Activated CD4-positive, CD25-positive, alpha-beta regulatory T cell treated with anti-CD3 and anti-CD28 coated beads, Interleukin-2, amount 50 U/mL, for 72 hours (primary cell): Measurements from ENCODE around the gene SLFN11.
"Not testable (repeated sequence)": the region's sequence is repeated elsewhere in the genome, so short reads cannot be mapped to it uniquely, and the experiment has no call there.

ENCODE experiments used
- DNase-seq: peaks from one replicate; pipeline ENCODE4 v3.0.0; 2021

The SLFN11 gene, protein sequence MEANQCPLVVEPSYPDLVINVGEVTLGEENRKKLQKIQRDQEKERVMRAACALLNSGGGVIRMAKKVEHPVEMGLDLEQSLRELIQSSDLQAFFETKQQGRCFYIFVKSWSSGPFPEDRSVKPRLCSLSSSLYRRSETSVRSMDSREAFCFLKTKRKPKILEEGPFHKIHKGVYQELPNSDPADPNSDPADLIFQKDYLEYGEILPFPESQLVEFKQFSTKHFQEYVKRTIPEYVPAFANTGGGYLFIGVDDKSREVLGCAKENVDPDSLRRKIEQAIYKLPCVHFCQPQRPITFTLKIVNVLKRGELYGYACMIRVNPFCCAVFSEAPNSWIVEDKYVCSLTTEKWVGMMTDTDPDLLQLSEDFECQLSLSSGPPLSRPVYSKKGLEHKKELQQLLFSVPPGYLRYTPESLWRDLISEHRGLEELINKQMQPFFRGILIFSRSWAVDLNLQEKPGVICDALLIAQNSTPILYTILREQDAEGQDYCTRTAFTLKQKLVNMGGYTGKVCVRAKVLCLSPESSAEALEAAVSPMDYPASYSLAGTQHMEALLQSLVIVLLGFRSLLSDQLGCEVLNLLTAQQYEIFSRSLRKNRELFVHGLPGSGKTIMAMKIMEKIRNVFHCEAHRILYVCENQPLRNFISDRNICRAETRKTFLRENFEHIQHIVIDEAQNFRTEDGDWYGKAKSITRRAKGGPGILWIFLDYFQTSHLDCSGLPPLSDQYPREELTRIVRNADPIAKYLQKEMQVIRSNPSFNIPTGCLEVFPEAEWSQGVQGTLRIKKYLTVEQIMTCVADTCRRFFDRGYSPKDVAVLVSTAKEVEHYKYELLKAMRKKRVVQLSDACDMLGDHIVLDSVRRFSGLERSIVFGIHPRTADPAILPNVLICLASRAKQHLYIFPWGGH

DNA sequence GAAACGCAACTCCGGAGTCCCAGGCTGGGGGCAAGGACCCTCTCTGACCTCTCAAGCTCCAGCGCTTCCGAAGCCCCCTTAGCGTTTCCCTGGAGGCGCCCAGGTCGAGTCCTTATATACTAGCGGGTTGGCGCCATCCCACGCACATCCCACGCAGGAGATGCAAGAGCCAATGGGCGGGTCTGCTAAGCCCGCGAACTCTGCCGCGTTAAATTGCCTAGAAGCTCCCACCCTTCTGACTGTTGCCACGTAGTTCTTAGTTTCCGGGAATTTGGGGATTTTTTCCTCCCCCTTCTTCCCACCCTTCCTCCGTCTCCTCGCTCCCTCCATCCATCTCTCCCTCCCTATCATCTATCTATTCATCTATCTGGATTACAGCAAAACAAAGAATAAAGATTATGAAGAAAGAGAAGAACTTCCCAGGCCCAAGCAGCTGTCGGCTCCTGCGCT is at the start of gene SLFN11:
SLFN11 (minus strand) TSS at position 88 of the 450 bp plus-strand sequence. CDS start 9,814 bp downstream, outside the sequence.
- DNase-seq: peak; percentile 81

GRCh38 chr17:35421069-35421468 is 47.6 kb upstream of the SLFN11 start:
- DNase-seq: not testable (repeated sequence)

DNA sequence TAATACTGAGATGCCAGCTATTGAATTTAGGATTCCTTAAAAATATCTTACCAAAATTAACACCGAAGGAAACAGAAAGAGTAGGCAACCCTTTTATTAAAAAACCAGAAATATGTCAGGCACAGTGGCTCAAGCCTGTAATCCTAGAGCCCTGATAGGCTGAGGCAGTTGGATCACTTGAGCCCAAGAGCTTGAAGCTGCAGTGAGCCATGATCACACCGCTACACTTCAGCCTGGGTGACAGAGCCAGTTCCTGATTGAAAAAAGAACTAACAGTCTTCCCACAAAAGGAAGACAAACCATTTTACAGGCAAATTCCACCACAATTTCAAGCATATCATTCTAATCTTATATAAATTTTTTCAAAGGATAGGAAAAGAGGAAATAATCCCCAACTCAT is 43.2 kb upstream of the SLFN11 start:
- DNase-seq: no peak

GRCh38 chr17:35414707-35415106 is 41.3 kb upstream of the SLFN11 start:
- DNase-seq: not testable (repeated sequence)

DNA sequence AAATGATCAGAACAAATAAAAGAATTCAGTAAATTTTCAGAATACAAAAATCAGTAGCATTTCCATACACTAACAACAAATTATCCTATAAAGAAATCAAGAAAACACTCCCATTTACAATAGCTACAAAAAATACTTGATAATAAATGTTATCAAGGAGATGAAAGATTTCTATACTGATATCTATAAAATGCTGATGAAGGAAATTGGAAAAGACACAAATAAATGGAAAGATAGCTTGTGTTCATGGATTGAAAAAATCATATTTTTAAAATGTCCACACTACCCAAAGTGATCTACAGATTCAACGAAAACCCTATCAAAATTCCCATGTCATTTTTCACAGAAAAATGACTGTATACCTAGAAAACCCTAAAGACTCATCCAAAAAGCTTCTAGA is 40.8 kb upstream of the SLFN11 start:
- DNase-seq: no peak

GRCh38 chr17:35407531-35407930 is 34.1 kb upstream of the SLFN11 start:
- no peak for DNase-seq

DNA sequence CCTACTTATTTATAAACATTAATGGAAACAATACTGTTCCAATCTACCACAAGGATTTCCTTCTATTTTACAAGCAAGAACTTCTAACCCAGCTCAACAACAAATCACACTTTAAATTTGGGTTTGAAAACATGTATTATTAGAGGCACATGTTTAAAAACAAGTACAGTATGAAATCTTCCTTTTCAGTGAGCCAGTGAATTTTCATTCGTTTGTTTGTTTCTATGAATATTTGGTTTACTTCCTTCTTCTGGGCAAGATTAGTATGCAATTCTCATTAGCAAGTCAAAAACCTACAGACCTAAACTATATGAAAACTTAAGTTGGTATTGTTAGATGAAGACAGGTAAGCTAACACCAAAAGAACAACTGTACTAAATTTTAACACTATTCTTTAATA is 33.1 kb upstream of the SLFN11 start:
- DNase-seq: no peak

- no peak for DNase-seq
Observed at GRCh38 chr17:35404360-35404759, 30.9 kb upstream of the SLFN11 start.

DNA sequence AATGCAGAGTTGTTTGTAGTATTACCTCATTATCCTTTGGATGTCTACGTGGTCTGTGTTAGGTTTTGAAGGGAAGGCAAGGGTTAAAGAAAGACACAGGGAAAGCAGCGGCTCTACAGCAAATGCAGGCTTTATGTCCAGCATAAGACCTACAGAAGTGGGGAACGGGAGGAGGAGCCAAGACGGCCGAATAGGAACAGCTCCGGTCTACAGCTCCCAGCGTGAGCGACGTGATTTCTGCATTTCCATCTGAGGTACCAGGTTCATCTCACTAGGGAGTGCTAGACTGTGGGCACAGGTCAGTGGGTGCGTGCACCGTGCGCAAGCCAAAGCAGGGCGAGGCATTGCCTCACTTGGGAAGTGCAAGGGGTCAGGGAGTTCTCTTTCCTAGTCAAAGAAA is 20.4 kb upstream of the SLFN11 start:
- not testable (repeated sequence) for DNase-seq

DNA sequence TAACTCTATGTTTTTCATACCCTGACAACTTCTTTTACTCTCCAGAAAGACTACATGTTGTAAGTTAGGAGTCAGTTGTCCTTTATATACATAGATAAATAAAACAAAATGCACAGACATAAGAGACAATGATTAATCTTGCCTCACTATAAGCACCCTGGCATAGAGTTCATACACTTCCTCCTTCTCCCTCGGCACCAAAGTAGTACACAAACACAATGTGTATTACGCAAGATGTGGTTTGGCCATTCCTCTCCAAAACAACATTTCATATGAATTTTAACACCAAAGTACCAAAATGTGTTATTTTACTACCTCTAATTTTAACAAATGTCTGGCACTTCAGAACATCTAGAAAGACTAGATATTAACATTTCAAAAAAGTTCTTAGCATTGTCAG is 17.2 kb upstream of the SLFN11 start:
- no peak for DNase-seq

DNA sequence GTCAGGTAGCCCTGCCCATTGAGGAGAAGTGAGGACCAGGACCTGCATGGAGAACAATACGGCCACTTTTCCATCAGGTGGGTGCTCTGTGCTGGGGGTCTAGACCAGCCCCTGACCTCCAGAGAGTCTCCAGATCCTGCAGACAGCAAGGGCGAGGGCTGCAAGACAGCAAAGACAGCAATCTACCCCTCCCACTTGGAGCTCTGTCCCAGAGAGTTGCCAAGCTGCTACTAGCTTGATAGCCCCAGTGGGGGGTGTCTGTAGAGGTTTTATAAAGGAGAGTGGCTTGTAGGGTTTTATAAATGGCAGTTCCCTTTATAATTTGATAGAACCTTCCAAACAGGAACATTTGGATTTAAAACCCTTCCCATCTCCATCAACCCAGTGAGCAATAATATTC is 16.7 kb upstream of the SLFN11 start:
- DNase-seq: no peak

GRCh38 chr17:35387496-35387895 is 14.1 kb upstream of the SLFN11 start:
- no peak for DNase-seq

GRCh38 chr17:35377706-35378105 is 4.3 kb upstream of the SLFN11 start:
- no peak for DNase-seq

GRCh38 chr17:35377068-35377467 is 3.6 kb upstream of the SLFN11 start:
- no peak for DNase-seq

GRCh38 chr17:35376245-35376644 is 2.8 kb upstream of the SLFN11 start:
- no peak for DNase-seq

DNA sequence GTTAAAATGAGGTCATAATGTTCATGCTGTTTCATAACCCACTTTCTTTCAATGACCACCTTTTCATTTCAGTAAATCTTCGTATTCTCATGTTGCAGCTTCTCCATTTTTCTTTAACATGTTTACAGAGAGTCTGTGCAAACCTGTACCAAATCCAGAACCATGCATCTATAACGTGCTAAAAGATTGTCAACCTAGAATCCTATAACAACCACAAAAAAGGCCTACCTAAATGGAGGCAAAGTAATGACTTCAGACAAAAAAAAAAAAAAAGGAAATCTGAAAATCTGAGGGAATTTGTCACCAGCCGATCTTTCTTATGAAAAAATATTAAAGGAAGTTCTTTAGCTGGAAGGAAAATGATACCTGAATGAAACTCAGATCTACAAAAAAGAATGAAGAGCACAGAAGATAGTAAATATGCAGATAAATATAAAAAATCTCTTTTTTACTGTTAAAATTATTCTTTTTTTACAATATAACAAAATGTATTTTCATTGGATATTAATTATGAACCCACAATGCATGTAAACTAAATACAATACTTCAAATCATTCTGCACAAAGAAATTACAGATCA is 1.4 kb upstream of the SLFN11 start:
- no peak for DNase-seq

GRCh38 chr17:35373984-35374765 is 754 bp upstream of the SLFN11 start:
- DNase-seq: peak; percentile 57

DNA sequence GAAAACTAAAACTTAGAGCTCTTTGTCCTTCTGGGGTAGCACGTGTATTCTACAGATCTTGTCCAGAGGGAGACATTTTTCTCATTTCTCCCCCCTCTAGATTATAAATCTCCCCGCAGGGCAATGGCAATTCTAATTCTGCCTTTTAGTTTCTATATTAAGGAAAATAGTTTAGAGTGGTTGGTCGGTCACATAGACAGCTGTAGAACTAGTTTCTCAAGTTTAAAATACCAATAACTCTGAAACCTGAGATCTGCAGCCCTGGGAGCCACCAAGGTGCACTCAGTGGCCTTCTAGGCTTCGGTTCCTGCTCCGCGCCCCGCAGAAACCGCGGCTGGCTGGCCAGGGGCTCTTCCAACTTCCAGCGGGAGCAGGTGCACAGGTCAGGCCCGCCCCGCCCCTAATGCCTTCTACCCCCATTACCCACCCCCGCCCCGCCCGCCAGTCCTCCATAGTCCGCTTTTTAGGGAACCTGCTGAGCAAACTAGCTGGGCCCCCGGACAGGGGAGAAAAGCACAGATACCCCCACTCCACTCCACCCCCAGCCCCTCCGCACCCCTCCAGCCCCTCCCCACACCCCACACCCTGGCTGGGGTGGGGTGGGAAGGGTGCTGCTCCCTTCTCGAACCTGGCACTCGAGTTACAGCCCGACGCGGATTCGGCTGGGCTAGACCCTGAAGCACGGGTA is 431 bp downstream of the SLFN11 start:
- no peak for DNase-seq

- no peak for DNase-seq
Observed at GRCh38 chr17:35371934-35372333, 1.5 kb downstream of the SLFN11 start.

GRCh38 chr17:35368081-35368830 is 5.2 kb downstream of the SLFN11 start:
- DNase-seq: no peak

DNA sequence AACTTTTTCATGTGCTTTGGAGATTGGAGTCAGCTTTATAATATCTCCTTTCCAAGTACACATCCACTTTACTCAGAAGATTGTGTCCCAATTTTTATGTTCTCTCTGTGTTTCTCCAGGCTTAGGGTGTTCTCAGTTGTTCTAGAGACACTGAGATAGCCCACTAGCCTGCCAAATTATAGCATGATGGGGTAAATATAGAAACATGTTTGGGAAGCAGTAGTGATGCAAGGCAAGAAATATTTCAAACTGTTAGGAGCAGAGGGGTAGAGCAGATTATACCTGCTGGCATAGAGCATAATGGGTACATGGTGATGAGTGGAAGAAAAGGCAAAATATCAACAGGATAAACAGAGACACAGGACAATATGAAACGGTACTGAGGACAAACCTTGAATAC is 12.4 kb downstream of the SLFN11 start:
- no peak for DNase-seq
